Brain pericyte (primary cell): ENCODE data around the gene RAB36.

Experiments
- DNase-seq: peaks from one replicate; pipeline ENCODE4 v3.0.0-alpha.2; 2012; ENCODE audit warnings: low read depth, low spot score

Gene RAB36

GRCh38 chr22:23158516-23159290, 13.4 kb downstream of the RAB36 start:
- DNase-seq: no peak

DNA sequence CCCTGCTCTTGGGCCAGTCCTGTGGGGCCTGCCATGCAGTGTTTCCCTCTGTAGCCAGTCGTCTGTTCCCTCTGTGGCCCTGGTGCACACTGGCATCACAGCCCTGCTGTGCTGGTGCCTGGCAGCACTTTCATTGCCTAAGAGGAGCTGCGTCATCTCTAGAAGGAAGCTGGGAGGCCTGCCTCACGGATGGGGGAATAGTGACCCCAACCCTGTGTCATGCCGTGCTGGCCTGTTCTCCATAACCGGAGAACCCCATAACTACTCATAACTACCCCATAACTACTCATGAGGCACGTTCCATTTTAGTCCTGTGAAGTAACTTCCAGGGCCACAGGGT, 14.0 kb downstream of the RAB36 start:
- DNase-seq: no peak

- DNase-seq: no peak
Measured at GRCh38 chr22:23161029-23161428, 15.8 kb downstream of the RAB36 start.

DNA sequence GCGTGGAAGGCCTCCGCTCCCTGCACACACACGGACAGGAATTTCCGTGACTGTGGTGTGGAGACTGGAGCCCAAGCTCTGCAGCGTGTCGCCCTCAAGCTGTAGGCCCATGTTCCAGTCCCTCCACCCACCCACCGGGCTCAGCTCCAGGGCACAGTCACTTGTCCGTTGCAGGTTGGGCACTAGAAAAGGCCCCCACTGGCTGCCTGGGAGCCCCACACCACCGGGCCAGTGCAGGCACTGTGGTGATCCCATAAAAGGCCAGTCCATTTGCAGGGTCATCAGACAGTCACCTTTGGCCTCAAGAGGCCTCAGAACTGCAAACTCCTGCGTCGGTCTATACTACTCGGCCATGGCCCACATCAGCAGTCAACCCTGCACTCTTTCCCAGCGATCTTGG, 16.3 kb downstream of the RAB36 start:
- DNase-seq: no peak

- no peak for DNase-seq
Measured at GRCh38 chr22:23163665-23164064, 18.4 kb downstream of the RAB36 start.

GRCh38 chr22:23164091-23164490, 18.8 kb downstream of the RAB36 start:
- DNase-seq: no peak

DNA sequence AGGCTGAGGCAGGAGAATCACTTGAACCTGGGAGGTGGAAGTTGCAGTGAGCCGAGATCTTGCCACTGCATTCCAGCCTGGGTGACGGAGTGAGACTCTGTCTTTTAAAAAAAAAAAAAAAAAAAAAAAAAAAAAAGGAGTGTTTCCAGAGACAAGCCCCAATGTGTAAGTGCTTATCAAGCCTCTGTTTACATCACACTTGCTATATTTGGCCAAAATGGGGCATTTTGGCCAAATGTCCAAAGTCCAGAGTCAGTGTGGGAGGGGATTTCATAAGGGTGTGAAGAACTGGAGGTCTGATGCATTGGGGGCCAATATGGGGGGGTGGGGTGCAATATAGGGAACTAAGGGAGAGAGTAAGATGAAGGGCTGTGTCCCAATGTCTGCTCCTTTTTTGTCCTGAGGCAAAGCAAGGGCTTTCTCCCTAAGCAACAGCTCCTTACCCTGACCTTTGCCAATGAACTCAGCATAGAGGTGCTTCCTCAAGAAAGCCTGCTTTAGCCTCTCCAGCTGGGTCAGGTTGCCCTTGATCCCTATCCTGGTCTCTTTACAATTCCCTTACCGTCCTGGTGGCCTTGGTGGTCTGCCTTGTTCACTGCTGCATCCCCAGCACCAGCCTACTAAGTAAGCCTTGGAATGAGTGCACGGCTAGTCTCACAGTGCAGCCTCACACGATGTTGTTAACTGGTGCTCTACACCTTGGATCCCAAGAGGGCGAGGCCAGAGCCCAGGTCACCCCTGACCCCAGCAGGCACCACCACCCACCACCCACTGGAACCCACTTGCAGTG, 21.0 kb downstream of the RAB36 start:
- DNase-seq: no peak

DNA sequence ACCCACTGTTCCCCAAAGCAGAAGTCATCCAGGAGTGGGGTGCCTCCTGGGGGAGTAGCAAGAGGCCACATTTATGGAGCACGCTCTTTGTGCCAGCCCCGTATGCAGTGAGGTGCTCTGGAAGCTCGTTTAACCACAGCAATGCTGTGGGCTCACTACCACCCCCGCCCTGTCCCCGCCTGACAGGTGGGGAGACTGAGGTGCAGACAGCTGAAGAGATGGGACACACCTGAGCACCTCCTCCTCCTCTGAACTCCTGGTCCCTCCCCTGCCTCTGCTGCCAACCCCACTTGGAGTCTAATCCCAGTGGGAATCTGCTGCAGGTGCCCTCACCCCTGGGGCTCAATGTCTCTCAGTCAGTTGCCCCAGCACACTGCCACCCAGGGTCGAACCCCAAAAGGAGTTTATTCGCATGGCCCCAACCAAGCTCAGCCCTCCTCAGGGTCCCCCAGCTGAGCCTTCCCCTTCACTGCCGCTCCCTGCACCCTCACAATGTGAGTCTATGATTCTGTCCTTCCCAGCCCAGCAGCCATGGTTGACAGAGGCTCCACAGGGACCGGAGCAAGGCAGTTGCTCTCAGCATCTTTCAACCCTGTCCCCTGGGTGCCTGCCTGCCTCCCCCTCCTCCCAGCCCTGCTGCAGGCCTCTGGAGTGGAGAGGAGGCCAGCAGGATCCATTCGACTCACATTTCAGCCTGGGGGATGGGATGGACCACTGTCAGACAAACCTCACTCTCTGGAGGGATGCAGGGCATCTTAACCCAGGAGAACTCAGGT, 21.8 kb downstream of the RAB36 start:
- DNase-seq: no peak

DNA sequence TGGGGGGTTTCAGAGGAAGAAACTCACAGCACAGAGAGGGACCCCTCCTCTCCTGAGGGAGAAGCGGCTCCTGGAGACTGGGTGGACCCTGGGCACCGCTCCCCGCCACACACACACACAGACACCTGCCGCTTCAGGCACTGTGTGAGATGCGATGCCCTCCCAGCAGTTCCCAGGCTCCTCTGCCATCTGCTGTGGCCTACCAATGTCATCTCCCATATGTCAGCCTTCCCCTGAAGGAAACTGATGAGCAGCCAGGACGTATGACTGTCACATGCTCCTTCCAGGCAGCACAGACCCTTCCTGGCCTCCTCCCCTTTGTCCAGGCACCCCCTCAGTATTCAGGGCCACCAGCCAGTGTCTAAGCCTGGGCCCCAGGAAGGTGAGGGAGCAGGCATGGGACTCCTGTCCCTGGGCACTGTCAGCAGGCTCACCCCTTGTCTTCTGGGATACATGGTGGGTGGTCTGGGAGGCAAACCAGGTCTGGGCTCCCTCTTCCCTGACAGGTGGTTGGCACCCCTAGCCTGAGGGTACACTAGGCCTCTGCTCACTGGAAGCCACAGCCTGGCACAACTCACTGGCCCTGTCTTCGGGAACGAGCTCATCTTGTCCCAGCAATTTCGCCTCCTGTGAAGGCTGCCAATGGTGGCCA, 23.2 kb downstream of the RAB36 start:
- no peak for DNase-seq

DNA sequence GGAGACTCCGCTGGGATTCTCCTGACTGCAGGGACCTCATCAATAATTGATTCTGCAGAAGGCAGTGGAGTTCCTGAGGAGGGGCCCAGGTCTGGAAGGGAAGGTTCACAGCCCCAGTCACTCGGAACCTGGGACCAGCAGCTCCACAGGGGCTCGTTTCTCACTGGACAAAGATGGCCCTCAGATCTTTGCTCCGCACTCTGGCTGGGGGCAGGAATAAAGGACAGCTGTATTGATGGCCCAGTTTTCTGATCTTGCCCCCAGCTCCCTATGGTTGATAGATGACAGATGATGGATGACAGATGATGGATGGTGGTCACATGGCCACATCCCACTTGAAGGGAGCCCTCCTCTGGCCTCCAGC, 23.7 kb downstream of the RAB36 start:
- DNase-seq: no peak

GRCh38 chr22:23175817-23176644, 30.8 kb downstream of the RAB36 start:
- no peak for DNase-seq

GRCh38 chr22:23176645-23177027, 31.4 kb downstream of the RAB36 start:
- DNase-seq: no peak

- DNase-seq: no peak
Measured at GRCh38 chr22:23177197-23177596, 31.9 kb downstream of the RAB36 start.

DNA sequence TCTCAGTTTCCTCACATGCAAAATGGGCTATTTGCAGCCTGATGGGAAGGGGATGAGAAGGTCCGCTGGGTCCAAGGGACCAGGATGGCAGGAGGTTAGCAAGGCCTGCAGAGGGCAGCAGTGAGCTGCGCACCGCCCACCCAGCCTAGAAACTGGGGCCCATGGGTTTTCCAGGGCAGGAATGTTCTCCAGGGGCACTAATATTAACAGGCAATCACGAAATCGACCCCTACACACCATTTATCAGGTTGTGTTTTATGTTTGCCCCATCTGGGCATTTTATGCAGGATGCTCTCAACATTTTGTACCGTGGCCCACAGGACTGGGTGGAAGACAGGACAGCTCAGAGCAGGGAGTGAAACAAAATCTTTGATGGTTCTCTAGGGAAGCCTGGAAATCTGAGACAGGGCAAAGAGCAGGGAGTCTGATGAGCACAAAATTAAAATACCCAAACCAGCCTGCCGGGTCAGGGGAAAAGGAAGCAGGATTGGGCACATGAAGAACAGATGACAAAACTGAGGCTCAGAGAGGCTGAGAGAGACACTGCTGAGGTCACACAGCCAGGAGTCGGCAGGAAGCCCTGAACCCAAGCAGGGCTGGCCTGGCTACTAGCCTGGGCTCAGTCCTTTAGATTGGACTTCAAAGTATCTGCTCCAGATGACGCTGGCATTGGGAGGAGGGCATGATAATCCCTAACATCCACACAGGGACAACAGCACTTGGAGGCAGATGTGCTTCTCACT, 33.4 kb downstream of the RAB36 start:
- DNase-seq: no peak

DNA sequence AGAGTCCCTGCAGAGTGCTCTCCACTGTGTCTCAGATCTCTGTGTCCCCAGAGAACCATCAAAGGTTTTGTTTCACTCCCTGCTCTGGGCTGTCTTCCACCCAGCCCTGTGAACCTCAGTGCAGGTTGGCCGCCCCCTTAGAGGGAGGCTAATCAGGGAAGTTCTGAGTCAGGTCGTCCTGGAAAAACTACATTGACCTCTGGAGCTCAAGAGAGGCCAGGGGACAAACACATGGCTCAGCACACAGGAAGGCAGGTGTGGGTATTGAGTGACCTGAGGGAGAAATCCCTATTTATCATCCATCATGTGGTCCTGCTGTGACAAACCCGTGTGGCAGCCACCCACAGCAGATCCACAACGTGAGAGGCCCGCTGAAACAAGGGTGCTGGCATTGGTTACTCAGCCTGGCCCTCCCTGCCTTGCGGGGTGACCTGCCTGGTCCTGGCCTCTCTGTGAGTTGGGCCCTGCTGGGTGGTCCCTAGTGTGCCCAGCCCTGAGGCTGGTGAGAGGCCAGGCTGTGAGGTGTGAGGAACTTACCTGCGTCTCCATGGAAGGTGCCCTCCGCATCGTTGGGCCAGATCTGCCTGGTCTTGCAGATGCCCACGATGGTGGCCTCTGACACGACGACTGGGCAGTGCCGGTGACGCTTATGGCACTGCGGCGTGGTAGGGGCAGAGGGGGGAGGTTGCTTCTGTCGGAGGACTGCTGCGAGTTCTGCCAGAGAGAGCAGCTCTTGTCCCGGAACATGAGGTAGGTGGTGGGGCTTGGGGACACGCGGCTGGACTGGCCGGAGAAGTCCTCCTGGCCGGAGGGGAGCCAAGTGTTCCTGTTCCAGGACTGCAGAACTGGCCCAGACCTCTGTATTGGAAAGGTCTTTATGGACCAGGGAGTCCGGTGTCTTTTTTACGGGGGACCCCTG, 34.4 kb downstream of the RAB36 start:
- no peak for DNase-seq

- DNase-seq: no peak
Measured at GRCh38 chr22:23180301-23180892, 35.1 kb downstream of the RAB36 start, which contains the start of gene BCR. TSS of gene BCR (plus strand) at chr22:23180509. CDS start at chr22:23180961, 452 bp downstream.

GRCh38 chr22:23180893-23181720, 35.8 kb downstream of the RAB36 start:
- no peak for DNase-seq

DNA sequence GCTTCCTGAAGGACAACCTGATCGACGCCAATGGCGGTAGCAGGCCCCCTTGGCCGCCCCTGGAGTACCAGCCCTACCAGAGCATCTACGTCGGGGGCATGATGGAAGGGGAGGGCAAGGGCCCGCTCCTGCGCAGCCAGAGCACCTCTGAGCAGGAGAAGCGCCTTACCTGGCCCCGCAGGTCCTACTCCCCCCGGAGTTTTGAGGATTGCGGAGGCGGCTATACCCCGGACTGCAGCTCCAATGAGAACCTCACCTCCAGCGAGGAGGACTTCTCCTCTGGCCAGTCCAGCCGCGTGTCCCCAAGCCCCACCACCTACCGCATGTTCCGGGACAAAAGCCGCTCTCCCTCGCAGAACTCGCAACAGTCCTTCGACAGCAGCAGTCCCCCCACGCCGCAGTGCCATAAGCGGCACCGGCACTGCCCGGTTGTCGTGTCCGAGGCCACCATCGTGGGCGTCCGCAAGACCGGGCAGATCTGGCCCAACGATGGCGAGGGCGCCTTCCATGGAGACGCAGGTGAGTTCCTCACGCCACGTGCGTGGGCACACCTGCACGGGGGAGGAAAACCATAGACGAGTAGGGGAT, 36.5 kb downstream of the RAB36 start:
- DNase-seq: no peak
